SK-MEL-5 (cell line): ENCODE measurements around the gene BOK. TPM values are rescaled to one million over a fixed set of nuclear protein-coding genes. Genes with fewer than 3 reads are reported as not detected.
A peak's percentile ranks its signal among the peaks of the same experiment; 100 is the strongest.
"Not testable (repeated sequence)": the region's sequence is repeated elsewhere in the genome, so short reads cannot be mapped to it uniquely, and the experiment has no call there.

Experiments used
- DNase-seq: peaks from one replicate; pipeline ENCODE4 v3.0.0-alpha.2; 2016; ENCODE audit warnings: low read depth, low spot score
- in situ Hi-C: cut with HindIII; loops from 2 replicates; pipeline ENCODE4 v1.10.0; 2016; ENCODE audit warnings: low sequenced_read_pairs, high pct_unique_total_duplicates, low pct_unique_long_range_greater_than_20kb
- total RNA-seq: library from RNA; depleted of rRNA; stranded (reverse); fragments of >200 nt; shearing (Covaris generic); gene quantifications from 2 replicates; pipeline ENCODE4 v1.2.3, GENCODE V29; 2014

BOK gene
- total RNA-seq, 1 experiment from 2014 or later, result 10.6 TPM

GRCh38 chr2:241579281-241579680 lies 20.7 kb downstream of the BOK start:
- DNase-seq, result no peak
- in situ Hi-C loops, result no loop called here

GRCh38 chr2:241582328-241582727 lies 23.8 kb downstream of the BOK start:
- DNase-seq, result no peak
- in situ Hi-C loops, result no loop called here

- no peak for DNase-seq
- in situ Hi-C loops, result no loop called here
These were observed 24.3 kb downstream of the BOK start for GRCh38 chr2:241582806-241583205.

- in situ Hi-C loops, result no loop called here
- no peak for DNase-seq
These were observed 25.9 kb downstream of the BOK start for GRCh38 chr2:241584436-241584835.

GRCh38 chr2:241586564-241587264 lies 28.2 kb downstream of the BOK start:
- in situ Hi-C loops, result no loop called here
- DNase-seq, result no peak

GRCh38 chr2:241589863-241590262 lies 31.3 kb downstream of the BOK start:
- in situ Hi-C loops, DNase-seq: not testable (repeated sequence)

- DNase-seq, in situ Hi-C loops: not testable (repeated sequence)
These were observed 32.2 kb downstream of the BOK start for GRCh38 chr2:241590496-241591455.

GRCh38 chr2:241592126-241592845 lies 33.7 kb downstream of the BOK start:
- in situ Hi-C loops, result no loop called here
- no peak for DNase-seq

GRCh38 chr2:241593271-241593670 lies 34.7 kb downstream of the BOK start:
- in situ Hi-C loops, result no loop called here
- DNase-seq, result no peak

GRCh38 chr2:241595600-241596140 lies 37.1 kb downstream of the BOK start:
- no peak for DNase-seq
- in situ Hi-C loops, result no loop called here

GRCh38 chr2:241597561-241597960 lies 39.0 kb downstream of the BOK start:
- in situ Hi-C loops, result no loop called here
- DNase-seq, result no peak

- no peak for DNase-seq
- in situ Hi-C loops, result no loop called here
These were observed 39.5 kb downstream of the BOK start for GRCh38 chr2:241598061-241598460.

- DNase-seq, result peak; percentile 37
- in situ Hi-C loops, result no loop called here
These were observed 39.9 kb downstream of the BOK start for GRCh38 chr2:241598487-241598886.

- DNase-seq, result no peak
- in situ Hi-C loops, result no loop called here
These were observed 41.1 kb downstream of the BOK start for GRCh38 chr2:241599615-241600014.

GRCh38 chr2:241601841-241602240 lies 43.3 kb downstream of the BOK start:
- DNase-seq, result no peak
- in situ Hi-C loops, result no loop called here

- in situ Hi-C loops, result no loop called here
These were observed 44.2 kb downstream of the BOK start for GRCh38 chr2:241602720-241603119.

GRCh38 chr2:241603686-241604085 lies 45.1 kb downstream of the BOK start:
- no peak for DNase-seq
- in situ Hi-C loops, result no loop called here

More at GRCh38 chr2:241602720-241603119, 44.2 kb downstream of the BOK start:
- DNase-seq, result no peak

GRCh38 chr2:241606186-241606585 lies 47.6 kb downstream of the BOK start:
- no peak for DNase-seq
- in situ Hi-C loops, result no loop called here
